Body of pancreas (tissue), 4 donors: Measurements from ENCODE around the gene FBXL14. TPM values are rescaled to one million over a fixed set of nuclear protein-coding genes. Genes with fewer than 3 reads are reported as not detected.
A peak's percentile ranks its signal among the peaks of the same experiment; 100 is the strongest.

Experiments
- ATAC-seq: fragments of 150-250 bp; one replicate; pipeline ENCODE4 v1.9.1; 2016
- DNase-seq, 4 donors: peaks; one replicate each; pipeline ENCODE4 v3.0.0-alpha.2; 2019
- H3K27ac ChIP-seq, 4 donors: fragments of 200-600 bp; sonication (generic); 1 replicate in 3 of 4; 2 replicates in 1 of 4; pipeline versions ENCODE4 v1.5.1 to v1.6.1; 2016 to 2019; ENCODE audit warnings: mild to moderate bottlenecking in 1 of 4, mixed read lengths in 1 of 4, moderate library complexity in 1 of 4
- H3K27me3 ChIP-seq, 2 donors: fragments of 200-600 bp; sonication (generic); one replicate each; pipeline ENCODE4 v1.6.0; 2016; ENCODE audit warnings: mild to moderate bottlenecking in 1 of 2
- H3K36me3 ChIP-seq, 2 donors: fragments of 200-600 bp; sonication (generic); replicated peaks in 1 of 2; 2 replicates each; pipeline ENCODE4 v1.5.1; 2016; ENCODE audit warnings: low read depth in 2 of 2; ENCODE audit not compliant: insufficient read depth in 1 of 2
- H3K4me1 ChIP-seq: fragments of 200-600 bp; sonication (generic); one replicate; pipeline ENCODE4 v1.6.0; 2016
- H3K4me3 ChIP-seq, 2 donors: fragments of 200-600 bp; sonication (generic); 1 replicate in 1 of 2; 2 replicates in 1 of 2; pipeline ENCODE4 v1.5.1; 2016 to 2019
- H3K9me3 ChIP-seq, 3 donors: fragments of 200-600 bp; sonication (generic); 1 replicate in 2 of 3; 2 replicates in 1 of 3; pipeline ENCODE4 v1.5.1; 2016
- CTCF ChIP-seq, 7 experiments: fragments of 450-650 bp in 4 of 7; fragments of 200-600 bp in 3 of 7; sonication (generic) in 3 of 7; IDR thresholded peaks; one replicate each; pipeline ENCODE4 v1.5.1; 2016 to 2019; ENCODE audit warnings: antibody characterized with exemption in 7 of 7
- POLR2A ChIP-seq, 3 donors: fragments of 450-650 bp; IDR thresholded peaks; one replicate each; pipeline ENCODE4 v1.6.1; 2016; ENCODE audit warnings: antibody characterized with exemption in 3 of 3, mild to moderate bottlenecking in 2 of 3
- WGBS, 2 donors: methylation state at CpG; one replicate each; pipeline ENCODE4 v1.1.5; 2017; 5-methylcytosine and 5-hydroxymethylcytosine counted together
- intact Hi-C: fragments of 100-400 bp; cut with DNase I; formaldehyde crosslinking; loops from one replicate; pipeline ENCODE4 v1.15.1; 2023
- total RNA-seq, 2 donors: library from RNA; depleted of rRNA; stranded (reverse); fragments of >200 nt; gene quantifications; one replicate each; pipeline ENCODE4 v1.1.0, GENCODE V29; 2016

The FBXL14 gene
- total RNA-seq, 2 donors from 2014 or later: 4.6 to 9.9 TPM

DNA sequence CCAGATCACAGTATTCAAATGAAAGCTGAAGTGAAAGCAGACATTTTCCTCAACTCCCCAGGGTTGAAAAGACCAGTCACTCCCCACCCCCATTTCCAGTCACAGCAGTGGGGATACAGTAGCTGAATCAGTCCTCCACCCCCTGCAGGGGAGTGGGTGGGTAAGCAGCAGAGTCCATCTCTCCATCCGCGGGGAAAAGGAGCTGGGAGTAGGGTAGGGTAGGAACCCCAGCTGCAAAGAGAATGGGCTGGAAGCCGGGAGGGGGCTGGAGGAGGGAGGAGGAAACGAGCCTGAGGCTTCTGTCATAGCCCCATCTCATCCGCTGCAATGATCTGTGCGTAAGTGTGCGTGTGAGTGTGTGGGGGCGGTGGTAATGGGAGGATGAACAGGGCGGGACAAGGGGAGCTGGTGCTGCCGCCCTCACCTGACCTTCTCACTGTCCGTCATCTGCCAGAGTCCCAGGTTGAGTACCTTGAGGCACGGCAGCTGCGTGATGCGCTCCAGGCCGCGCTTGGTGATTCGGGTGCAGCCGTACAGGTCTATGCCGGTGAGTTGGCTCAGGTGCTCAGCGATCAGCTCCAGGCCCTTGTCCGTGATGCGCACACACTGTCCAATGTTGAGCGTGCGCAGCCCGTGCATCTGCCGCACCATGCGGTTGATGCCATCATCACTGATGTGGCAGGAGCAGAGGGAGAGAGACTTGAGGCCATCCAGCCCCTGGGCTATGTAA, 1.8 kb downstream of the FBXL14 start:
- peaks cover 61% of the 10 kb centered on the region for H3K4me1 ChIP-seq
- H3K27me3 ChIP-seq: no peaks in the 10 kb centered on the region
- H3K4me3 ChIP-seq: peak overlapping the region; percentile 47
- H3K36me3 ChIP-seq: no peaks in the 10 kb centered on the region
- ATAC-seq (no peak), DNase-seq (peak in 2 of 4 donors; percentile 25 to 43)
- intact Hi-C loops: no loop called here
- H3K27ac ChIP-seq: peak overlapping the region in 2 of 4 donors; percentile 6 to 89
- no peaks in the 10 kb centered on the region for H3K9me3 ChIP-seq
- 1 to 2% methylated on average over 19 to 27 of the region's 27 CpGs for WGBS, 2 donors
- TF ChIP-seq CTCF (IDR thresholded peaks at IDR 0.05) (no peak), POLR2A (IDR thresholded peaks at IDR 0.05) (no peak)

GRCh38 chr12:1591543-1591942, 2.8 kb downstream of the FBXL14 start:
- no peaks in the 10 kb centered on the region for H3K9me3 ChIP-seq
- ATAC-seq (no peak), DNase-seq (no peak)
- H3K4me1 ChIP-seq: peaks cover 66% of the 10 kb centered on the region
- 12 to 15% methylated on average over 4 of the region's 4 CpGs for WGBS, 2 donors
- intact Hi-C loops: no loop called here
- peak overlapping the region in 1 of 4 donors; percentile 19 for H3K27ac ChIP-seq
- no peaks in the 10 kb centered on the region for H3K36me3 ChIP-seq
- no peaks in the 10 kb centered on the region for H3K27me3 ChIP-seq
- H3K4me3 ChIP-seq: peak overlapping the region in 1 of 2 donors; percentile 11
- TF ChIP-seq CTCF (IDR thresholded peaks at IDR 0.05): no peak
- TF ChIP-seq POLR2A (IDR thresholded peaks at IDR 0.05): no peak

GRCh38 chr12:1591034-1591433, 3.3 kb downstream of the FBXL14 start:
- H3K27ac ChIP-seq: peak overlapping the region in 2 of 4 donors; percentile 43 to 69
- no peaks in the 10 kb centered on the region for H3K36me3 ChIP-seq
- peaks cover 66% of the 10 kb centered on the region for H3K4me1 ChIP-seq
- 9 to 16% methylated on average over 3 of the region's 3 CpGs for WGBS, 2 donors
- no peak for ATAC-seq
- no peak for DNase-seq
- intact Hi-C loops: no loop called here
- H3K27me3 ChIP-seq: no peaks in the 10 kb centered on the region
- H3K9me3 ChIP-seq: no peaks in the 10 kb centered on the region
- TF ChIP-seq CTCF (IDR thresholded peaks at IDR 0.05): no peak
- no peak for TF ChIP-seq POLR2A (IDR thresholded peaks at IDR 0.05)
- H3K4me3 ChIP-seq: no peak overlapping the region

DNA sequence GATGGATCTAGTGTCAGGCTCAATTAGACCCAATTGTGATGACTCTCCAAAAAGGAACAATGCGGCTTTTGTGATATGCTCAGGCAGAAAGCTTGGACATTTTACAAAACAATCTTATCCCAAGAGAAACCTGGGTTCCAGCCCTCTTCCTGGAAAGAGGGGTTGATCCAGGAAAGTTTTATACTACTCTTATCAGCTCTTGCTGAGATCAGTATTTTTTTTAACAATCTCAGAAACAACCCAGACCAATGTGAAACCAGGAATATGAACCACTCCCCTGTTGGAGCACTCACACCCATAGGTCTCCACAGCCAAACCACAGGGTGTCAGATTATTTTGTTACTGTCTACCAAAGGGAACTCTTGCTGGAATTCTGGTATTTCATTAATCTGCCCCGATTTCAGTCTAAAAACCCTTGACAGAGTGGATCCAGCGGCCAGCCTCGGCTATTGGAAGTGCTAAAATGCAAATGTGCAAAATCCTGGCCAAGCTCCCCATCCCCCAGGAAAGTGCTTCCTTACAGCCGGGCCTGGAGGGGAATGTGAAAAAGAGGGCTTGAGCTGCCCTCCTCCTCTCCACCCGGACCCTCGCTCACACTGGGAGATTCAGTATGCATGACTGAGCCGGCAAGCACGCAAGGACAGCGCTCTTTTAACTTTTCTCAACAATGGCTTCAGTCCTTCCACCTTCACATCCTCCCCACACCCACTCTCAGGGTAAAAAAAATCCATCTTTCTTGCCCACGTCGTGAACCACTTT, 4.0 kb downstream of the FBXL14 start:
- no peak overlapping the region for H3K4me3 ChIP-seq
- peaks cover 64% of the 10 kb centered on the region for H3K4me1 ChIP-seq
- no peaks in the 10 kb centered on the region for H3K9me3 ChIP-seq
- H3K27me3 ChIP-seq: no peaks in the 10 kb centered on the region
- intact Hi-C loops: no loop called here
- no peaks in the 10 kb centered on the region for H3K36me3 ChIP-seq
- no peak for TF ChIP-seq POLR2A (IDR thresholded peaks at IDR 0.05)
- no peak for TF ChIP-seq CTCF (IDR thresholded peaks at IDR 0.05)
- H3K27ac ChIP-seq: peak overlapping the region in 3 of 4 donors; percentile 25 to 69 (median 43)
- WGBS, 2 donors: 20 to 24% methylated on average over 12 of the region's 12 CpGs
- DNase-seq (peak in 2 of 4 donors; percentile 26 to 30), ATAC-seq (no peak)
